ENCODE results near the gene ITGAL.

DNA sequence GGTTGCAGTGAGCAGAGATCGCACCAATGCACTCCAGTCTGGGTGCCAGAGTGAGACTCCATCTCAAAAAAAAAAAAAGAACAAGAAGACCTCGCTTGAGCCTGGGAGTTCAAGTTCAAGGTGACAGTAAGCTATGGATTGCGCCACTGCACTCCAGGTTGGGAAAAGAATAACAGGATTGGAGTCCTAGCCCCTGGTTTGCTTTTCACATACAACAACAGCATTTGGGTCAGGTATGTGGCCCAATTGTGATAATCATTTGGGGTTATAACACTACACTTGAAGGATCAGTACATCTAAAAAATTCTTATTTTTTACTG, 23.5 kb upstream of the ITGAL start:
- TF ChIP-seq, protein P1, sequence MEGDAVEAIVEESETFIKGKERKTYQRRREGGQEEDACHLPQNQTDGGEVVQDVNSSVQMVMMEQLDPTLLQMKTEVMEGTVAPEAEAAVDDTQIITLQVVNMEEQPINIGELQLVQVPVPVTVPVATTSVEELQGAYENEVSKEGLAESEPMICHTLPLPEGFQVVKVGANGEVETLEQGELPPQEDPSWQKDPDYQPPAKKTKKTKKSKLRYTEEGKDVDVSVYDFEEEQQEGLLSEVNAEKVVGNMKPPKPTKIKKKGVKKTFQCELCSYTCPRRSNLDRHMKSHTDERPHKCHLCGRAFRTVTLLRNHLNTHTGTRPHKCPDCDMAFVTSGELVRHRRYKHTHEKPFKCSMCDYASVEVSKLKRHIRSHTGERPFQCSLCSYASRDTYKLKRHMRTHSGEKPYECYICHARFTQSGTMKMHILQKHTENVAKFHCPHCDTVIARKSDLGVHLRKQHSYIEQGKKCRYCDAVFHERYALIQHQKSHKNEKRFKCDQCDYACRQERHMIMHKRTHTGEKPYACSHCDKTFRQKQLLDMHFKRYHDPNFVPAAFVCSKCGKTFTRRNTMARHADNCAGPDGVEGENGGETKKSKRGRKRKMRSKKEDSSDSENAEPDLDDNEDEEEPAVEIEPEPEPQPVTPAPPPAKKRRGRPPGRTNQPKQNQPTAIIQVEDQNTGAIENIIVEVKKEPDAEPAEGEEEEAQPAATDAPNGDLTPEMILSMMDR (IDR thresholded peaks at IDR 0.05 in 8 of 11, conservative IDR thresholded peaks at IDR 0.05 in 3 of 11): no peak
- TF ChIP-seq POLR2A (IDR thresholded peaks at IDR 0.05) (no peak), POLR2AphosphoS5 (IDR thresholded peaks at IDR 0.05) (no peak)
